Adipocyte (in vitro differentiated cells): ENCODE measurements around the gene ZFP1.

Experiments
- DNase-seq: peaks from one replicate; pipeline ENCODE4 v3.0.0-alpha.2; 2015; ENCODE audit warnings: low read depth
- H3K27me3 ChIP-seq: replicated peaks from 2 replicates; pipeline ENCODE4 v1.7.0; 2013; ENCODE audit warnings: mild to moderate bottlenecking, low read length, moderate library complexity; ENCODE audit not compliant: control insufficient read depth, insufficient read depth
- H3K36me3 ChIP-seq: 2 replicates; pipeline ENCODE4 v1.7.0; 2013; ENCODE audit warnings: low read length, mild to moderate bottlenecking, moderate library complexity; ENCODE audit not compliant: control insufficient read depth, insufficient read depth, severe bottlenecking
- H3K4me1 ChIP-seq: 2 replicates; pipeline ENCODE4 v1.7.0; 2013; ENCODE audit warnings: mild to moderate bottlenecking, low read length, moderate library complexity; ENCODE audit not compliant: control insufficient read depth, insufficient read depth
- H3K4me3 ChIP-seq: 2 replicates; pipeline ENCODE4 v1.7.0; 2013; ENCODE audit warnings: mild to moderate bottlenecking, low read length, moderate library complexity
- H3K9ac ChIP-seq: 2 replicates; pipeline ENCODE4 v1.7.0; 2013; ENCODE audit warnings: mild to moderate bottlenecking, low read length, moderate library complexity
- H3K9me3 ChIP-seq: 2 replicates; pipeline ENCODE4 v1.7.0; 2013; ENCODE audit warnings: mild to moderate bottlenecking, low read length, moderate library complexity; ENCODE audit not compliant: control insufficient read depth

ZFP1 gene

DNA sequence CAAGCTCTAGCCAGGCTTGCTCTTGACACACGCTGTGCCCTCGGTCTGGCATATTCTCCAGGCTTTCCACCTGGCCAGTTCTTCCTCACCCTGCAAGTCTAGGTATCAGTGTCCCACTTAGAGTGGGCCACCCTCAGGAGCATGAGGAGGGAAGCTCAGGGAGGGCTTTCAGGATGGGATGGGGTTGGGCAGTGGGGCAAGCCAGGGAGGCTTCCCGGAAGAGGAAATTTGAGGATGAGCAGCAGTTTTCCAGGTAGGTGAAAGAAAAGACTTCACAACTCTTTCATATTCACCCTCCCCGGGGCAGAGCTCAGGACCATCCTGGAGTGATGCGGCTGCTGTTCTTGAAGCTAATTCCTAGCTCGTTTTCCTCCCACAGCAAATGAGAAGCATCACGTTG, 17.2 kb upstream of the ZFP1 start:
- H3K9ac ChIP-seq, result no peak overlapping the region
- no peaks in the 10 kb centered on the region for H3K4me1 ChIP-seq
- H3K4me3 ChIP-seq, result no peak overlapping the region
- peaks cover 10% of the 10 kb centered on the region for H3K9me3 ChIP-seq
- no peak for DNase-seq
- peaks cover 5% of the 10 kb centered on the region for H3K27me3 ChIP-seq
- H3K36me3 ChIP-seq, result no peaks in the 10 kb centered on the region

DNA sequence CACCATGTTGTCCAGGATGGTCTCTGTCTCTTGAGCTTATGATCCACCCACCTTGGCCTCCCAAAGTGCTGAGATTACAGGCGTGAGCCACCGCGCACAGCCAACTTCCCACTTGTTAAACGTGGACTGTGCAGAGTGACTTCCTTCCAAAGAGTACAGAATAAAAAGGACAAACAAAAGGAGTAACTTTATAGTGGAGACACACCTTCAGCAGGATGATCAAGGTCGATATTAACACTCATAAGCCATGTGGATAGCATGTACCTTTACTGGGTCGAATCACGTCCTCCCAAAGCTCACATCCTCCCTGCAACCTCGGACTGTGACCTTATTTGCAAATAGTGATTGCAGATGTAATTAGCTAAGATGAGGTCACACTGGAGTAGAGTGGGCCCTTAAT, 10.1 kb upstream of the ZFP1 start:
- no peaks in the 10 kb centered on the region for H3K36me3 ChIP-seq
- H3K4me3 ChIP-seq, result no peak overlapping the region
- no peaks in the 10 kb centered on the region for H3K4me1 ChIP-seq
- H3K27me3 ChIP-seq, result no peaks in the 10 kb centered on the region
- no peak overlapping the region for H3K9ac ChIP-seq
- no peak for DNase-seq
- H3K9me3 ChIP-seq, result no peaks in the 10 kb centered on the region

DNA sequence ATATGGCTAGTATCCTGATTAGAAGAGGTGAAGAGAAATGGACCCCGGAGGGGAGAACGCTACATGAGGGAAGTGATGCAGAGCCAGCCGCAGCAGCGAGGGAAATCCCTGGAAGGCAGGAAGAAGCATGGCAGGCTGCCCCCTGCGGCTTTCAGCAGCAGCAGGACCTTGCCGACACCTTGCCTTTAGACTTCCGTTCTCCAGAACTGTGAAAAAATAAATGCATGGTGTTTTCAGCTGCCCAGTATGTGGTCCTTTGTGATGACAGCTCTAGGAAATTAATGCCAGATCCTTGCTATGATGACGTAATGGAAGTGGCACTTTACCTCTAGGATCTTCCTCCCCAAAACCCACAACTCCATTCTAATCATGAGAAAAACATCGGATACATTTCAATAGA, 9.7 kb upstream of the ZFP1 start:
- no peak overlapping the region for H3K9ac ChIP-seq
- no peak overlapping the region for H3K4me3 ChIP-seq
- no peaks in the 10 kb centered on the region for H3K36me3 ChIP-seq
- no peaks in the 10 kb centered on the region for H3K9me3 ChIP-seq
- no peaks in the 10 kb centered on the region for H3K27me3 ChIP-seq
- H3K4me1 ChIP-seq, result no peaks in the 10 kb centered on the region
- DNase-seq, result no peak

DNA sequence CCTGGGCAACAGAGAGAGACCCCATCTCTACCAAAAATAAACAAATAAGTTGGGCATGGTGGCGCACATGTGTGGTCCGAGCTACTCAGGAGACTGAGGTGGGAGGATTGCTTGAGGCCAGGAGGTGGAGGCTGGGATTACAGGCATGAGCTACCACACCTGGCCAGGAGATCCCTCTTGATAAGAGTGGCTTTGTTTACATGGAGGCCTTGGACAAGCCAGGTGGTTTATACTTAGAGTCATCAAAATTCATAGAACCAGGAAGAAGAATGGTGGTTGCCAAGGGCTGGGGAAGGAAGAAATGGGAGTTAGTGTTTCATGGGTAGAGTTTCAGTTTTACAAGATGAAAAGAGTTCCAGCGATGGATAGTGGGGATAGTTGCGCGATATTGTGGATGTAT, 8.8 kb upstream of the ZFP1 start:
- Histone ChIP-seq H3K27me3 (no peaks in the 10 kb centered on the region), H3K36me3 (no peaks in the 10 kb centered on the region), H3K9ac (no peak overlapping the region), H3K9me3 (no peaks in the 10 kb centered on the region), H3K4me3 (no peak overlapping the region), H3K4me1 (no peaks in the 10 kb centered on the region)
- no peak for DNase-seq

DNA sequence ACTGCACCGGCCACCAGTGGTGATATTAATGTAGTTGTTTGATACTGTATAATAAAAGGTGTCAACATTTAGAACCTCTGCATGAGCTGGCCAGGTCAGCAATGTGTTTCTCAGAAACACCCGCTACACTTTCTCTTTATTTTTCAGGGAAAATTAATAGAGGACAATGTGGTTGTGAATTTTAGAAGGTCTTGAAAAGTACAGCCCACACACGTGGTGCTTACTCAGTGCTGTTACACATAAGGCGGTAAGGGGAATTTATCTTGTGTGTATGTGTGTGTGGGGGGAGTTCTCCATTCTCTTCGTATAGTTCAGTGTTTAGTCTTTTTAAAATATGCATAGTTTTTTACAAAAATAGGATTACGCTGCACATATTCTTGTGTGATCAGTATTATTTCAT, 4.4 kb upstream of the ZFP1 start:
- Histone ChIP-seq H3K4me1 (no peaks in the 10 kb centered on the region), H3K27me3 (no peaks in the 10 kb centered on the region), H3K4me3 (no peak overlapping the region), H3K36me3 (no peaks in the 10 kb centered on the region), H3K9me3 (no peaks in the 10 kb centered on the region), H3K9ac (no peak overlapping the region)
- no peak for DNase-seq

DNA sequence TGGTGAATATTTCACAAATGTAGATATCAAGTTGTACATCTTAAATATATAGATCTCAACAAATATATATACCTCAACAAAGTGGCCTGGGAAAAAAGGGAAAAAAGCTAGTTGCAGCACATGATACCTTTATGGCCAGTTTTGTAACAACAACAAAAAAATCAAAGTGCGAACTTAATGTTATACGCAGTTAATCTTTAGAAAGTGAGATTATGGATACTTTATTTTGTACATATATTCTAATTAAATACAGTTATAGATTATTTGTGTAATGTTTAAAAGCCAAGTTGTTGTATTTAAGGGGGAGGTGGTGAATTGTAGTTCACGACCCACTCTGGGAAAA, 385 bp upstream of the ZFP1 start:
- H3K9me3 ChIP-seq, result peaks cover 18% of the 10 kb centered on the region
- no peaks in the 10 kb centered on the region for H3K4me1 ChIP-seq
- DNase-seq, result no peak
- peaks cover 3% of the 10 kb centered on the region for H3K36me3 ChIP-seq
- no peaks in the 10 kb centered on the region for H3K27me3 ChIP-seq
- peak overlapping the region; percentile 92 for H3K4me3 ChIP-seq
- peak overlapping the region; percentile 96 for H3K9ac ChIP-seq

DNA sequence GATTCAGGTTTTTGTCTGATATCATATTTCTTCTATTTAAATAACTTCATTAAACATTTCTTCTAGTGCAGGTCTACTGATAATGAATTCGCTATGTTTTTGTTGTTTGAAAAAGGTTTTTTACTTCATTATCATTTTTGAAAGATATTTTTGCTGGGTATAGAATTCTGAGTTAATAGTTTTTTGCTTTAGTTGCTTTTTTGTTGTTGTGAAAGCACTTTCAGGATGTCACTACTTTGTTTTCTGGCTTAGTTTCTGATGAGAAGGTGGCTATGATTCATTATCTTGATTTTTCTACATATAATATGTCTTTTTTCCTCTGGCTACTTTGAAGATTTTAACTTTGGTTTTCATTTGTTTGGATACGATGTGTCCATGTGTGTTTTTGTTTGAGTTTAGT, 3.5 kb downstream of the ZFP1 start:
- no peak overlapping the region for H3K4me3 ChIP-seq
- H3K9ac ChIP-seq, result no peak overlapping the region
- no peak for DNase-seq
- H3K4me1 ChIP-seq, result no peaks in the 10 kb centered on the region
- no peaks in the 10 kb centered on the region for H3K27me3 ChIP-seq
- peaks cover 18% of the 10 kb centered on the region for H3K9me3 ChIP-seq
- peaks cover 25% of the 10 kb centered on the region for H3K36me3 ChIP-seq

DNA sequence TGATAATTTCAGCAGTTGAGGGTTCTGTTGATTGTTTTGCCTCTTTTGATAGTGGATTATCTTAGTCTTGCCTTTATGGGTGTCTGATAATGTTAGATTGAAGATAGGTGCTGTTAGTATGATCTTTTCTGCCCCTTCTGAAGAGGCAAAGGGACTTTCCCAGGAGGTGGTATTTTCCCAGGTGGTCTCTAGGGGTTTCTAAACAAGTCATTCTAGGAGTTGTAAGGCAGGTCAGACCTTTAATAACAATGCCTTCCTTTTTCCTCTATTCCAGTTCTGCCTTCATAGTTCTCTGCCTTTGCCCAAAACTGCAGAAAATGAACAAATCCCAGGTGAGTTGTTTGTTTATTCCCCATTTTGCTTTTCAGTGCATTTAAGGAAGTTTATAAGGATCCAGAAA, 4.3 kb downstream of the ZFP1 start:
- Histone ChIP-seq H3K4me3 (no peak overlapping the region), H3K9me3 (peaks cover 18% of the 10 kb centered on the region), H3K9ac (no peak overlapping the region), H3K27me3 (no peaks in the 10 kb centered on the region), H3K36me3 (peaks cover 25% of the 10 kb centered on the region), H3K4me1 (no peaks in the 10 kb centered on the region)
- DNase-seq, result no peak

DNA sequence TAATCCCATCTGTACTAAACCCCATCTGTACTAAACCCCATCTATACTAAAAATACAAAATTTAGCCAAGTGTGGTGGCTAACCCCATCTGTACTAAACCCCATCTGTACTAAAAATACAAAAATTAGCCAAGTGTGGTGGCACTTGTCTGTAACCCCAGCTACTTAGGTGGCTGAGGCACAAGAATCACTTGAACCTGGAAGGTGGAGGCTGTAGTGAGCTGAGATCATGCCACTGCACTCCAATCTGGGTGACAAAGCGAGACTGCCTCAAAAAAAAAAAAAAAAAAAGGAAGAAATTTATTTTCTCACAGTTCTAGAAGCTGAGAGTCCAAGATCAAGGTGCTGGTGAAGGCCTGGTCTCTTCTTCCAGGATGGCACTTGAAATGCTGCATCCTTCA, 12.1 kb downstream of the ZFP1 start:
- no peaks in the 10 kb centered on the region for H3K27me3 ChIP-seq
- DNase-seq, result no peak
- H3K4me1 ChIP-seq, result no peaks in the 10 kb centered on the region
- H3K36me3 ChIP-seq, result peaks cover 16% of the 10 kb centered on the region
- H3K9ac ChIP-seq, result no peak overlapping the region
- H3K4me3 ChIP-seq, result no peak overlapping the region
- peaks cover 28% of the 10 kb centered on the region for H3K9me3 ChIP-seq

DNA sequence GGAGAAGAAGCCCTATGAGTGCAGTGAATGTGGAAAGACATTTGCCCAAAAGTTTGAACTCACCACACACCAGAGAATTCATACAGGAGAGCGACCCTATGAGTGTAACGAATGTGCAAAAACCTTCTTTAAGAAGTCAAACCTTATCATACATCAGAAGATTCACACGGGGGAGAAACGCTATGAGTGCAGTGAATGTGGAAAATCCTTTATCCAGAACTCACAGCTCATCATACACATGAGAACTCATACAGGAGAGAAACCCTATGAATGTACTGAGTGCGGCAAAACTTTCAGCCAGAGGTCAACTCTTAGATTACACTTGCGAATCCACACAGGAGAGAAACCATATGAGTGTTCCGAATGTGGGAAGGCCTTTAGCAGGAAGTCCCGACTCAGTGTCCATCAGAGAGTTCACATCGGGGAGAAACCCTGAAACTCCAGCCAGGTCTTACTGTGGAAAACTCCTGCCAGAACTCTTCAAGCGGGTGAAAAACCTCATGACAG, 21.6 kb downstream of the ZFP1 start:
- peak overlapping the region; percentile 51 for H3K4me3 ChIP-seq
- no peaks in the 10 kb centered on the region for H3K4me1 ChIP-seq
- H3K27me3 ChIP-seq, result no peaks in the 10 kb centered on the region
- H3K9ac ChIP-seq, result no peak overlapping the region
- H3K36me3 ChIP-seq, result peaks cover 53% of the 10 kb centered on the region
- DNase-seq, result no peak
- peaks cover 99% of the 10 kb centered on the region for H3K9me3 ChIP-seq

DNA sequence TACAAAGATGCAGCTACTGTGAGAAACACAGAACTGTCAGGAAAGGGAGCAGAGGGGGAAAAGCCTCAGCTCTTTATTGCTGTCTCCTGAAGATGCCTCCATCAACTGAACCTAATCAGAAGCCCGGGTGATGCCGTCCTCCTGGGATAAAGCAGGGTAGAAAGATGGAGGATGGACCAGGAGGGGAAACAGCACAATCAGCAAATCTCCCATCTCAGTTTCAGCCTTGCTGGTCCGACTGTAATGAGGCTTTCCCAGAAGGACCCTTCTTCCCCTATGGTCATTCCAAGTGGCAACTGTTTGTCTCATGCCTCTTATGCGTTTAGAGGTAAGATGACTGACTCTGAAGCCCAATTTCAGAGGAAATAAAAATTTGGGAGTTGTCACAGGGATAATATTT, 24.3 kb downstream of the ZFP1 start:
- peaks cover 41% of the 10 kb centered on the region for H3K36me3 ChIP-seq
- no peak overlapping the region for H3K9ac ChIP-seq
- H3K9me3 ChIP-seq, result peaks cover 95% of the 10 kb centered on the region
- H3K4me3 ChIP-seq, result peak overlapping the region; percentile 51
- DNase-seq, result no peak
- no peaks in the 10 kb centered on the region for H3K4me1 ChIP-seq
- H3K27me3 ChIP-seq, result no peaks in the 10 kb centered on the region

DNA sequence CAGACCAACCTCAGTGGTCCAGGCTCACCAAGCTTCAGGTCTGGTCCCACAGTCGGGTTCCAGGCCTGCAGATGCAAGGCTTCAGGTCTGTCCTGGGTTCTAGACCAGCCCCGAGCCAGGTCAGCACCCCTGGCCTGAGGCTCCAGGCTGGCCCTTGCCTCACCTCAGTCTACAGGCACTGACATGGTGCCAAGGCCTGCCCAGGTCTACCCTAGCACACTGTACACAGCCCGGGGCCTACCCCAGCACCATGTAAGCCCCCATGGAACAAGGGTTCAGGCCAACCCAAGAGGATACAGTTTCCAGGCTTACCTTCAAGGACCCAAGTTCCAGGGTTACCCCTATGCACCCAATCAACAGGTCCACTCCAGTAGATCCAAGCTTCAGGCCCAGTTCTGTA, 26.8 kb downstream of the ZFP1 start:
- DNase-seq, result no peak
- Histone ChIP-seq H3K27me3 (no peaks in the 10 kb centered on the region), H3K9me3 (peaks cover 83% of the 10 kb centered on the region), H3K4me3 (peak overlapping the region; percentile 37), H3K36me3 (peaks cover 16% of the 10 kb centered on the region), H3K4me1 (no peaks in the 10 kb centered on the region), H3K9ac (no peak overlapping the region)
